D341Med (cell line): Measurements from ENCODE around the gene TMEFF2.

Experiments
- DNase-seq: peaks from one replicate; pipeline ENCODE4 v3.0.0; 2012; ENCODE audit warnings: low spot score

Gene TMEFF2

GRCh38 chr2:191968120-191968519, 226.6 kb downstream of the TMEFF2 start:
- DNase-seq = no peak

DNA sequence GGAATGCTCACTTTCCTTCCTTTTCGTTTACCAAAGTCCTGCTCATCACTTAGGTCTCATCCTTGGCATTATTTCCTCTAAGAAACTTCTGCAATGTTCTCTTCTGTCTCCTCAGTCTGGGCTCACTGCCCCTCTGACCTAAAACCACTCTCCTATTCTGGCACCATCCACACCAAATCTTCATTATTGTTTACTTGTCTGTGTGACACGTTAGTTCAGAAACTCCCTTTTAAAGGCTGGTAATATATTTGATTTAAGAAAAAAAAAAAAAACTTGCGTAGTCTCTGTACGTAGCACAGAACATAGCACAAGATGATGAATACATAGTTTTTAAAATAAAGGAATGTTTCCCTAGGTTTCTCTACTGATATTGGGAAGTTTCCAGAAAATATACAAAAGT, 229.0 kb downstream of the TMEFF2 start:
- no peak for DNase-seq

DNA sequence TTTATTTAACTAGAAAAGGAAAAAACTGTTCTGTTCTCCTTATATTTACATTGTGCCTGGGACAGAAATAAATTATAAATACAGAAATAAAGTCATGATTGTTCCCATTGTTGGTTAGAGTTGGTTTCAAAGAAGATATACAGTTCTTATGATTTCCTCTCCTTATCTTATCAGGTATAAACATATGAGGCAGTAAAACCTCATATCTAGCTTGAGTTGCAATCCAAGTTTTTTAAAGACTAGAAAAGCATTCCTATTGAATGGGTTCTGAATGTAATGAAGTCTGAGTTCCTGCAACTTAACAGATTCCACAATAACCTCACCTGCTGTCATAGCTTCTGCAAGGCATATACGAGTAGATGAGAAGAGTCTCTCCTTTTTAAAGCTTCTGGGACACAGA, 233.2 kb downstream of the TMEFF2 start:
- no peak for DNase-seq

DNA sequence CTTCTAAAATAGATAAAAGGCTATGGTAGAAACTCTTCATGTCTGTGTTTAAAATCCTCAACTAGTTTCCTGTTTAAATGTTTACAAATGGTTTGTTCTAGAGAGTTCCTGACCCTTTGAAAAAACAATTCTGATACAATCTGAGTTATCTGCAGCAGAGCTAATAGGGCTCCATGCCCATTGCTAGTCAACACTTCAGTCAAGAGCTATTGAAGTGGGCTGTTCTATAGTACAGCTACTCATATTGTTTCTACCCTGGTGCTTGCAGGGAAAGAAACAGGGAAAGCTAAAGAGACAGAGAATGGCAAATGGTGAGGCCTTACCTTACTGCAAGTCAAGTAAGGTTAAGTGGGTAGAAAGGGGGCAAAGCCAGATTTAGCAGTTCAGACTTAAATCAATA, 235.5 kb downstream of the TMEFF2 start:
- DNase-seq = no peak

GRCh38 chr2:191957996-191958860, 236.5 kb downstream of the TMEFF2 start:
- no peak for DNase-seq

DNA sequence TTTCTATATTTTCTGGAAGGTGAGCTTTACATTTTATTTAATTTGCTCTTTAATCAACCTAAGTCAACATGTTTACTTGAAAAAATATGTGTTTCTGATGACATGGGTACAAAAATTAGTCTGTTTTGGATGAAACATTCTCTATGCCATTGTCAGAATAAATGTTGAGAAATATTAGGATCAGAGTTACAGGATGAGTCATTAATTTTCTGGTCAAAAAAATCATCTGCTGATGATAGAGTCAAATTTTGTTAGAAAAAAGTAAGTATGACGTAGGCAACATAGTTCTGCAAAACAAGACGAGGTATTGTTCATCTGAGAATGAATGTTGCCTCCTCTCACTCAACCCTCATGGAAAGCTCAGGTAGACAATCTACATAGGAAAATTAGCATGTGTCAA, 240.3 kb downstream of the TMEFF2 start:
- DNase-seq = no peak

GRCh38 chr2:191952515-191953270, 242.0 kb downstream of the TMEFF2 start:
- no peak for DNase-seq

GRCh38 chr2:191951832-191952231, 242.9 kb downstream of the TMEFF2 start:
- DNase-seq = no peak

GRCh38 chr2:191951376-191951775, 243.4 kb downstream of the TMEFF2 start:
- DNase-seq = no peak

DNA sequence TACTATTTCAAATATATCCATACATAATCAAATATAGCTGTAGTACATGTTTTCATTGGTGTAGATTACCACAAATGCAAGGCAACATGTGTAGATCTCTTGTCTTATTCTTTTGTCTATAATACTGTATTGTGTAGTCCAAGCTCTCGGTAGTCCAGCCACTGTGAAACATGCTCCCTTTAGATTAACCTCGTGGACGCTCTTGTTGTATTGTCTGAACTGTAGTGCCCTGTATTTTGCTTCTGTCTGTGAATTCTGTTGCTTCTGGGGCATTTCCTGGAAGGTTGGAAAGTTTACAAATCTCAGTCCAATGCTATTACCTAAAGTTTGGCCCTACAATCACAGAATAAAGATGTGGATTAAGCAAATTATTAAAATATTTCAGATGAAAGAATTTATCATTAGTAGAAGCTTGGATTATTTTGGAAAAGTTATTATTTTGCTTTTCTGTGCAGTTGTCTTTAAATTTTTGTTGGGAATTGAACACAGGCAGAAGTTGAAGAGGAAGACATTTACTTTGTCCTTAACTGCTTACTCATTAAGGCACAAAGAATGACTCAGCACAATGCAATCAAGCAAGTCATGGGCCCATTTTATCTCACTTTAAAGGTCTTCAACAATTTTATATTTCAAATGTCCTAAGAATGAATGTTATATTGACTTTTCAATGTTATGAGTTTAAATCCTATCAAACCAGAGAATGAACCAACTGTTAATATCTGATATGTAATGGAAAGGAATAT, 244.4 kb downstream of the TMEFF2 start:
- no peak for DNase-seq

- DNase-seq = no peak
Measured at GRCh38 chr2:191947235-191947634, 247.5 kb downstream of the TMEFF2 start.

DNA sequence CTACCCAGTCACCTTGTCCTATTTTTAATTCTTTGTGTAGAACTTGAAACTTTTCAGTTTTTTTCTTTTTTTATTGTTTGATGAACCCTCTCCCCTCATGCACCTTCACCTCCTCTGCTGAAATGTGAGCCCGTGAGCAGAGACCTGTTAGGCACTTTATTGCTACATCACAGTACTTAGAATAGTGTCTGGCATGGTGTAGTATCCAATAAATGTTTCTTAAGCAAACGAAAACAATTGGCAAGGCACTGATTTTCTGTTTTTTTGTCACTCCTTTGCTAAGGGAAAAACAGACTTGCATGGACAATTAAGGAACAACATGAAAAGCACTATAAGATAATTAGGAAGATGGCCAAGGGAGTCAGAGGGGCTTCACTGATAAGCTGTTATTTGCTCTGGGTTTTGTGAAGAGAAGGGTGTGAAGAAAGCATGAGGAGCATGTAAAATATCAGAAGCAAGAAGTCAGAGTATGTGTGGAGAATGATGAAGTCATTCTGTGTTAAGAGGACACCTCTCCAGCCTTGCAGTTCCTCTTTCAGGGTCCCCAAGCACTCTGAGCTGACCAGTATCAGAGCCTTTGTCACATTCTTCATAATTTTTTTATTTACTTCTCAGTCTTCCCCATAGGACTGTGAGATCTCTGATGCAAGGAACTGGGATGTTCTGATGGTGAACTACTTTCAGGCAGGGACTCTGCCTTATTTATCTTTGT, 248.1 kb downstream of the TMEFF2 start:
- no peak for DNase-seq

- no peak for DNase-seq
Measured at GRCh38 chr2:191945623-191946022, 249.1 kb downstream of the TMEFF2 start.

DNA sequence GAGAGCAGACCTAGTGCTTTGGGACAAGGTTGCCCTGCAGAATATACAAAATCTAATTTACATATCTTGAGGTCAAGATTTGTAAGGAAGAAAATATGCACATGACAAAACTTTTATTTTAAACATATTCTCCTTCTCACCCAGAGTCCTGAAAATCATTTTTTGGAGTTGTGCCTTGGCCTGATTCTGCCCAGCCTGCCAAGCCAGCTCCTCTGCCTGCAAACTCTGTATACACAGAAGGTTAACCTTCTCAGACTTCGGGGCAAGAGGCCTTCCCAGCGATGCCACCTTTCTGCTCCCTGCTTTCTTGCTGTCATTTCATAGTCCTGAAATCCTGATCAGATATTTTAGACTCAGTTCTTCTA, 252.0 kb downstream of the TMEFF2 start:
- no peak for DNase-seq

DNA sequence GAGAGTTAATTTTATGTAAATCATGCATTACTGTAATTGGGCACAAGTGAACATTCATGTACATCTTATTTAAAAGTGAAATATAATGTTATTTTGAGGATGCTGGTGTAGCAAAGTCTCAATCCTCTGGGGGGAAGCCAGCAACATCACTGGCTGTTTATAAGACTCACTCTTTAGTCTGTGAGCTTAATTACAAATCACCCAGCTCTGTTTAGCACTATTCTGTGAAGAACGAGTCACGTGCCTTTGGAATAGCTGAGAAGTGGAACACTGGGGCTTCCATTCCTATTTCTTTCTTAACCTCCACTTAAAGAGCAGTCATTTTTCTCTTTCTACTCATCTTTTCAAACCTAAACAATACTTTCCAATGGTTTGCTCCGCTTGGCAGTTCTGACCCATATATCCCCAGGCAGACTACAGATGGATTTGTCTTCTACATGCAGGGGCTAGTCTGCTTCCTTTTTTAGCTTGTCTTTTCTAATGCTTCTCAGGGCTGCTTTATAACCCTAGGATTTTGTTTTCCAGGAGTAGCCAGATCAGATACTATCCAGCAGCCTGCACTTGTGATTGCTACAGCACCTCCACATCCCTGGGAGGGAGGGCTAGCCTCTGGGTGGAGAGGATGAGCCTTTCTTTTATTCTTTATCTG, 252.5 kb downstream of the TMEFF2 start:
- no peak for DNase-seq

DNA sequence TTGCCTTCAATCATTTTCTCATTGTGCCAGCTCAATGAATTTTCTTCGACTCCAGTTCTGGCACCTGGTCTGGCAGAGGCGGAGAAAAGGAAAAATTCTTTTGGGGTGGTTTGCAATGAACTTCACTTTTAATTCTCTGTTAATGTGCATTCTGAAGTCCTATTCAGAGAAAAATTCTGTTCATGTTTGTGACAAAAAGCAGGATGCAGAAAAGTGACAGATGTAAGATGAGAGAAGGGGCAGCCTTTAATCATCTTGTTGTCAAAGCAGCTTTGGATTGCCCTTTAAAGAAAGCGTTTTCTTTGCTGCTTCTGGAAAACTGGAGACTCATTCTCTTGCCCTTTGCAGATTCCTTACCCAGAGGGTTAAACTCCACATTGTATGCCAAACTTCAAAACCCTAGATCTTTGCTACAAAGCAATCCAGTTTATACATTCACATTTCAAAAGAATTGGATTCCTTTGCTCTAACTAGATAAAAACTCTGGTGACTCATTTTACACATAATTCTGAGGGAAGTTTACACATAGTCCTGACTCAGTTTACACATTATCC, 253.3 kb downstream of the TMEFF2 start:
- DNase-seq = no peak

- DNase-seq = no peak
Measured at GRCh38 chr2:191938779-191939178, 256.0 kb downstream of the TMEFF2 start.

- DNase-seq = no peak
Measured at GRCh38 chr2:191936882-191937405, 257.8 kb downstream of the TMEFF2 start.

DNA sequence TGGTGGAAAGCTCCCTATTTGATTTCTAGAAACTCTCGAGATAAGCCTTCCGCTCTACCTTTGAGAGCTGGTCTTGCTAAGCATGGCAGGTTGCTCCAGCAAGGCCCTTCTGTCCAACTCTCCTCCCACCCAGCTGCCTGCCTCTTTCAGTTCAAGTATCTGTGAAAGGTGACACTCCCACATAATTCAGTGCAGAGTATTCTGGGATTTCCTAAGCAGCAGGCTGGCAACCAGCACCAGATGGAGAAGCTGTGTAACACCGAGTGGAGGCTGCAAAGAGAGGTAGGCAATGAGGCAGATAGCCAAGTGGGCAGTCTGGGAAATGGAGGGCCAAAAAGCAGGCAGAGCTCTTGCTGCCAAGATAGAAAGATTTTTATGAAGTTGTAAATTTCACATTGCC, 259.5 kb downstream of the TMEFF2 start:
- peak; percentile 30 for DNase-seq

- DNase-seq = no peak
Measured at GRCh38 chr2:191933307-191934105, 261.2 kb downstream of the TMEFF2 start.
